Epithelial cell of prostate (primary cell): ENCODE results near the gene C1orf226.

ENCODE experiments used
- DNase-seq: peaks from one replicate; pipeline ENCODE4 v3.0.0-alpha.2; 2011; ENCODE audit warnings: low read depth, low spot score
- H3K27ac ChIP-seq: fragments of 450-650 bp; 2 replicates; pipeline ENCODE4 v1.5.1; 2017; ENCODE audit warnings: mild to moderate bottlenecking

The C1orf226 gene

GRCh38 chr1:162383516-162383915 lies 2.0 kb downstream of the C1orf226 start:
- DNase-seq, result no peak
- no peak overlapping the region for H3K27ac ChIP-seq

- DNase-seq, result no peak
- no peak overlapping the region for H3K27ac ChIP-seq
Observed at GRCh38 chr1:162384116-162384515, 2.6 kb downstream of the C1orf226 start.

DNA sequence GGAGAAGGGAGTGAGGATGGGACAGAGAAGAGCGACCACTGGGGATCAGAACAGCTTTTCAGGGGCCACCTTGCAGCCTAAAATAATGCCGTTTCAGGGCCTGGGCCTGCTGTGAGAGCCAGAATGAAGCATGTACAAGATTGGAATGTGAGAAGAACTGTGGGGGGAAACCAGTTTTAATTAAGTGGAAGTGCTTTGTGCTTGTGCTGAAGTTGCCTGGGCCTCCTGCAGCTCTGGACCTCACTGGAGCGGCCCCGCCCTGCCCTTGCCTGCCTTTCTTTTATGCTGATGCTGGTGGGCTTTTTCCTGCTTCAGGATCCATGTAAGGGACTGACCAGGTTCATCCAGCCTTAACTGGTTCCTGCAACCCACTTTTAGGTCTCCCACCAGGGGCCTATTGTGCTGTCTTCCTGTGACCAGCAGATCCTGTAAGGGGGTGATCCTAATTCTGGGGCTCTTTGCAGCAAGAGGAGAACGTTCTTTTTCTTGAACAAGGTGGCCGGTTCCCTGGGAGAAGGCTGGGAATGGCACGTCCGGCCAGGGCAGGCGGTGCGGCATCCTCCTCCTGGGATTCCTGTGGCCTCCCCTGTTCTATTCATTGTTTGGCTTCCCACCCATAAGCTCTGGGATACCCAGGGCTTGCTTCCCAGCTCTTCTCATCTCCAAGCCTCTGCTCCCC lies 3.2 kb downstream of the C1orf226 start:
- H3K27ac ChIP-seq, result no peak overlapping the region
- no peak for DNase-seq

- DNase-seq, result no peak
- H3K27ac ChIP-seq, result no peak overlapping the region
Observed at GRCh38 chr1:162385280-162385623, 3.7 kb downstream of the C1orf226 start.

- H3K27ac ChIP-seq, result no peak overlapping the region
- no peak for DNase-seq
Observed at GRCh38 chr1:162385702-162386101, 4.2 kb downstream of the C1orf226 start.

DNA sequence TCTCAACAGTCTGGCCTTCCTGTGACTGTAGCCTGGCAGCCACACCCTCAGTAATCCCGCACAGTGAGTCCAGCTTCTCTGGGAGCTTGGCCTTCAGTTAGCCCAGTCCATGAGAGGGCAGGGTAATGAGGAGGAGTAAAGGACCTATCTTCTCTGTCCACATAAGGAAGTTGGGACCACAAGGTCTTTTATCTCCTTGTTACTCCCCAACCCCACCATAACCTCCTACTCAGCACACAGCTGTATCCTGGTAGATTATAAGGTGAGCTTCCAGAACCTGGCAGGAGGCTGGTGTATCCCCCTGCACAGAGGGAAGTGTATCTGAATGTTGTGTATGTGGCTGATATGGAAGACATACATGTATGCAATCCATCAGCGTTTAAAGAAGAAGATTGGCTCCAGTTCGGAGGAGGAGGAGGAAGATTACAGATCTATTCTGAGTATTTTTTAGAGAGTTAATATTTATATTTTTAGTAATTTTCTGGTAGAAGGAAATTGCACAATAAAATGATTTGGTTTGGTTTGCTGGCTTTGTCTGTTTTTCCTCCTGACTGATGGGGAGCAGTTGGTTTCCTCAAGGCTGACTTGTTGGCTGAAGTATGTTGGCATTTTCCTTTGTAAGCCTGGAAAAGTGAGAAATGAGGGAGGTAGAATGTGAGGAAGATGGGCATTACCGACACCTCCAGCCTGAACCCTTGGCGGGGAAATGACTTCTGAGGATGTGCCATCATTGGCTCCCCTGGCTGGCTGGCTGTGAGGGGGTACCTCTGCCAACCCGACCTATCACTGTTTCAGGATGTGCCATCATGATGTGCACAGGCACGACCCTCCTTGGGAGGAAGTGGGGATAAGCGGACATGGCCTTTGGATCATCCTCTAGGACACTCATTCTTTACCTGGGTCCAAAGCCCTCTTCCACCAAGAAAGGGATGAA lies 5.0 kb downstream of the C1orf226 start:
- H3K27ac ChIP-seq, result no peak overlapping the region
- DNase-seq, result no peak

- no peak overlapping the region for H3K27ac ChIP-seq
Observed at GRCh38 chr1:162387226-162388082, 5.9 kb downstream of the C1orf226 start.

DNA sequence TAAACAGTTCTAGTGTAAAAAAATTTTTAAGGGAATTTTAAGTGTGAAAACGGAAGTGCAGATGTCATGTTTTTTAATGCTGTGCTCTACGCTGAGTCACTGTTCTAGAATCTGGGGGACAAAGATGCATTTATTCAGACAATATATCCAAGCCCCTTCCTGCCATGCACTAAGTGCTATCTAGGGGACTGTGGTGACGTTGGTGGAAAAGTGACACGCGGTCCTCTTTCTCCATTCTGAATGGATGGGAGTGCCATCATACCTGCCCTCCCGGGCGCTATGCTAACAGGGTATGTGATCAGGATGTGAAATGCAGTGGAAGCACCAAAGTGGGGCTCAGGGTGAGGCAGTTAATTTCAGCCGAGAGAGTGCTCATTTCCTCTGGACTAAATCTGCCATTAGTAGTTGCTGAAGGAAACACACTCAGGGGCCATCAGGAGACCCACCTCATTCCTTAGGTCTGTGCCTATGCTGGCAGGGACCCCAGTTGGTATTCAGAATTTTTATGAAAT lies 6.6 kb downstream of the C1orf226 start:
- H3K27ac ChIP-seq, result no peak overlapping the region
- no peak for DNase-seq

More at GRCh38 chr1:162387226-162388082, 5.9 kb downstream of the C1orf226 start:
- no peak for DNase-seq

DNA sequence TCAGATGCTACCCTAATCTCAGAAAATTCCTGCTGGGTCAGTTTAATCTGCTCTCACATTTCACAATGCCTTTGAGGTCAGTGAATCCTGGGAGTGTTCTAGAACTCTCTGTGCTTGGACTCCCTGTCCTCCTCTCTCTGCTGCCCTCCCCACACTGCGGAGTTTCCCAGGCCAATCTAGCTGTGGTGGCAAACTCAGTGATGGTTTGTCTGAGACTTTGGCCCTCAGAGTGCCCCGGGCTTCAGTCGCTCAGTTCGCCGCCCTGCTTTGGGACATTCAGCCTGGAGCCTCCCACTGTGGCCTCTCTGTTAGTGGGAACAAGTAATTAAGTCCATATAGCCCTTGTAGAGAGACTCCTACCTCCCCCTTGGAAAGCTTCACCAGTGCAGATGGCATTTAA lies 7.1 kb downstream of the C1orf226 start:
- DNase-seq, result no peak

GRCh38 chr1:162389021-162389818 lies 7.7 kb downstream of the C1orf226 start:
- peak; percentile 24 for DNase-seq
- peak overlapping the region; percentile 18 for H3K27ac ChIP-seq

More for the DNA sequence above, 7.1 kb downstream of the C1orf226 start:
- H3K27ac ChIP-seq, result no peak overlapping the region

DNA sequence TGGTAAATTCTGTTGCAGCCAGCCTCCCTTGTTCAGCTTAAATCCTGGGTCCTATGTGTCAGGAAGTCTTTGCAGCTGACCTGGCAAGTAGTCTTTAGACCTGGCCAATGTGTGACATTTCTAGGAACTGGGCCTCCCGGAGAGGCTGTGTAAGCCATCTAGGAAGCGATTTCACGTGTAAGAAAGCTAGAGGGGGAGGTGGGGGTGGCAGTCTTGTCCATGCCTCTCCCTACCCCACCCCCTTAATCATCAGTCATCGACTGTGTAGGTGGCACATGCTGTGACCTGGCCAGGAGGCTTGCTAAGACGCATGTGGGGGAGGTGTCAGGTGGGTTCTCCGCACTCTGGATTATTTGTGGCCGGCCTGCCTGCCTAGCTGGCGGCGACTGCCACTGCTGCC lies 8.4 kb downstream of the C1orf226 start:
- no peak for DNase-seq
- no peak overlapping the region for H3K27ac ChIP-seq

DNA sequence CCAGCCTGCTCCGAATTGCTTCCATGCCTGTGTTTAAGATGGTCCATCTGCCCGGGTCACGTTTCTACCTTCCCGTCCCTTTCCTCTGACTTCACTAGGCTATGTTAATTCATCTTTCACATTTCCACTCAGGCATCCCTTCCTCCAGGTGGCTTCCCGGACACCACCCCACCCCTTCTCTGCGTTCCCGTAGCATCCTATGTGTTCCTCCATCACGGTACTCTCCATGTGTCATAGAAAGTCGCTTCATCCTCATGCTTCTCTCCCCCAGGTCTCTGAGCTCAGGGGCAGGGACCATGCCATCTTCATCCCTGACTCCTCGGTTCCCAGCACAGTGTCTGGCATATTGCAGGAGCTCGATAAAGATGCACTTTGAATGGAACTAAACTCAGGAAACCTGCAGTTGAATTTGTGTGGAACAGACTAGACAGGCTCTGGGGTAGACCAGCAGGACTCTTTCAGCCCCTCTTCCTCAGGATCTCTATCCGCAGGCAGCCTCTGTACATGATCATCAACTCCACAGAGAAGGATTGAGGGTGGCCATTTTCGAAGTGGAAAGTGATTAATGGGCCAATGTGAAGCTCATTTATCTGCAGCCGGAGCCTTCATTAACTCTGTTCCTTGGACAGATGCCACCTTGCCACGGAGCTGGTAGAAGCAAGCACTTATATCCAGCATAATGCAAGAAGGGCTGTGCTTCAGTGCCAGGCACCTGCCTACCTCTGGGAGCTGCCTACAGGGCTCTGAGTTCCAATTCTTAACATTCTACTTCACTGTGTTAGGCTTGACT lies 9.1 kb downstream of the C1orf226 start:
- no peak for DNase-seq
- H3K27ac ChIP-seq, result no peak overlapping the region

DNA sequence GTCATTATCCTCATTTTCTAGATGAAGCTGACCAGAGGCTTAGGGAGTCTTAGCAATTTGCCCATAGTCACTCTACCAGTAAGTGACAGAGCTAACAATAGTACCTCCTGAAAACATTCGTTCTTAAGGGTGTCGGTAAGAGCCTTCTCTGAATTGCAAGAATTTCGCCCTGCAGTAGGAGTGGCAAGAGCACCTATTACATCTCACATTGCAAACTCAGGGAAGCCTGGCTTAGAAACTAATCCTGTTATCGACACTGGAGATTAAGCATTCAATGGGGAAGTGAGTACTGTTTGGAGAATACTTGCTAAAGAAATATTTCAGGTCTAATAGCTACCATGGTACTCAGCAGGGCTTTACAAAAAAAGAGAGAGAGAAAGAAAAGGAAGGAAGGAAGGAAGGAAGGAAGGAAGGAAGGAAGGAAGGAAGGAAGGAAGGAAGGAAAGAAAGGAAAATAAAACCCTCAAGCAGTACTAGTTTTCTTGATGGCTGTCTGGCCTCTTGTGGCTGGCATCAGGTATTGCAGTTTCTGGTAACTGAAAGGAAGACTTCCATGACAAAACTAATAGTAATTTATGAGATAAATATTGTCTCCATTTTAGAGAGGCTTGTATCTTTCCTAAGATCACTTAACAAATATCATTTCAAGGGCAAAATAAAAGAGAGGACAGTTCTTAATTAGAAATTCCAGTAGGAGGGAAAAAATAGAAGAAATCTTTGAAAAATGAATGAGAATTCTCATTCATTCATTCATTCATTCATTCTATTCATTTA lies 10.4 kb downstream of the C1orf226 start:
- no peak overlapping the region for H3K27ac ChIP-seq
- no peak for DNase-seq

- DNase-seq, result no peak
- H3K27ac ChIP-seq, result no peak overlapping the region
Observed at GRCh38 chr1:162396201-162396906, 14.8 kb downstream of the C1orf226 start.

- no peak for DNase-seq
- H3K27ac ChIP-seq, result no peak overlapping the region
Observed at GRCh38 chr1:162397039-162397448, 15.5 kb downstream of the C1orf226 start.

DNA sequence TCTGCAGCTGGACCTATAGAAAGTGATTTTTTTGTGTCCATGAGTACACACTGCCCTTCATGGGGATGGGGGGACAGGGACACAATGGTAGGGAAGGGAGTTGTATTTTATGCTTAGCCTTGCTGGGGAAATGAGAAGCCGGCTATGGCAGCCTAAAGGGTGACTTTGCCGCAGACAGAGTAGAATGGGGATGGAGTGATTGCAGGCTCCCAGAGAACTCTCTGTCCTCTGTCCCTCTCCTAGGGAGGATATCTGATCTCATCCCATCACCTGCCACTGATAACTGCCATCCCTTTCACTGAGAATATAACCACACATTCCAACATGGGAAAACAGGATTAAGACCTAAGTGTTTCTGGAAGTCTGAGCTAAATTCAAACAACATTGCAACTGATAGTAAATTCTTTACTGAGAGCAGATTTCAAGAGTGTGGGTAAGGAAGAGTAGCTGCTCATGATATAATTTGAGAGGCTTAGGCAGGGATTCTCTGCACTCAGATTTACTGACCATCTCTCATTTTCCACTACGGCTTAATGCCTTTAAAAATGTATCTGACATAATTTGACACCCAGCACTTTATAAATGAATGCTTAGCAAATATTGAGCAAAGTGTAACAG lies 16.5 kb downstream of the C1orf226 start:
- H3K27ac ChIP-seq, result no peak overlapping the region
- no peak for DNase-seq

GRCh38 chr1:162398999-162399580 lies 17.6 kb downstream of the C1orf226 start:
- DNase-seq, result no peak
- no peak overlapping the region for H3K27ac ChIP-seq
